ENCODE measurements around the gene CCDC34.

DNA sequence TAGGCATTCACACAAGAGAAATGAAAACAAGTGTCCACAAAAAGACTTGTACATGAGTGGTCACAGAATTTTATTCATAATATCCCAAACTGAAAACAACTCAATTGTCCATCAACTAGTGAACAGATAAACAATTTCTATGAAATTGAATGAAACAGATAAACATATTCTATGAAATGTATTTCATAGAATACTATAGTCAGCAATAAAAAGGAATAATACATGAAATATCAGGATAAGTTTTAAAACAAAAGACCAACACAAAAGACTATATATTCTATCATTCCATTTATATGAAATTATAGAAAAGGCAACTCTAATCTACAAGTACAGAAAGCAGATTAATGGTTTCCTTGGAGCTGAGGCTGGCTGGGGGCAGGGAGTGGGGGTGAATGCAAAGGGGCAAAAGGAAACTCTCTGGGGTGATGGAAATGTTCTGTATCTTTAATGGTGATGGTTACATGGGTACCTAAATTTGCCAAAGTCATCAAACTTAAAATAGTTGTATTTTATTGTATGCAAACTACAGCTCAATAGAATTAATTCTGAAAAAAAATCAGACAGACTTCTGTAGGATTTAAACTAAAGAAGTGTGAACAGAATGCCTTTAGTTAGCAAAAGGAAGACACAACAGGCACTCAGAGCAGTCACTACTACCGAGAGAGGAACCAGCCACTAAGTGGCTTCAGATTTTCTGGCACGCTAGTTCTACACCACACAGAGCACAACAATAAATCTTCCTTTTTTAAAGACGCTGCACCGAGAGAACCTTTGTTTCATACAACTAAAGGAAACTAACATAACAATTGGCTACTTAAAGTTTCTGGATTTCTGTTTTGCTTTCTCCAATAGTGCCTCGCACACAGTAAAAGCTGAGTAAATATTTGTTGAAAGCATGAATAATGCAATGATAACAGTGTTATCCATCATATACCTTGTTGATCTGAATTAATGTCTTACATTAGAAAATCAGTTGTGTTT, 15.4 kb downstream of the CCDC34 start:
- TF ChIP-seq POLR2A (IDR thresholded peaks at IDR 0.05; ENCODE audit: low read length) (no peak), GATA1 (IDR thresholded peaks at IDR 0.05; ENCODE audit: low read depth, low read length) (no peak)

Measured in erythroblast (primary cell).